ENCODE measurements around the gene DRAXIN.

DRAXIN gene

GRCh38 chr1:11697893-11698210, 6.3 kb downstream of the DRAXIN start:
- TF ChIP-seq, protein P1, sequence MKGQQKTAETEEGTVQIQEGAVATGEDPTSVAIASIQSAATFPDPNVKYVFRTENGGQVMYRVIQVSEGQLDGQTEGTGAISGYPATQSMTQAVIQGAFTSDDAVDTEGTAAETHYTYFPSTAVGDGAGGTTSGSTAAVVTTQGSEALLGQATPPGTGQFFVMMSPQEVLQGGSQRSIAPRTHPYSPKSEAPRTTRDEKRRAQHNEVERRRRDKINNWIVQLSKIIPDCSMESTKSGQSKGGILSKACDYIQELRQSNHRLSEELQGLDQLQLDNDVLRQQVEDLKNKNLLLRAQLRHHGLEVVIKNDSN (IDR thresholded peaks at IDR 0.05), result no peak
- no peak for TF ChIP-seq YY1 (IDR thresholded peaks at IDR 0.05; ENCODE audit: low read depth)
- no peak for TF ChIP-seq REST (IDR thresholded peaks at IDR 0.05; ENCODE audit: low read depth)
- TF ChIP-seq TEAD4 (IDR thresholded peaks at IDR 0.05), result no peak
- TF ChIP-seq RAD21 (IDR thresholded peaks at IDR 0.05; ENCODE audit: low read depth), result no peak
- no peak for TF ChIP-seq FOXM1 (IDR thresholded peaks at IDR 0.05; ENCODE audit: borderline replicate concordance, low read depth)
- no peak for TF ChIP-seq NFIC (IDR thresholded peaks at IDR 0.05)
- TF ChIP-seq EP300 (IDR thresholded peaks at IDR 0.05; ENCODE audit: borderline replicate concordance), result no peak

DNA sequence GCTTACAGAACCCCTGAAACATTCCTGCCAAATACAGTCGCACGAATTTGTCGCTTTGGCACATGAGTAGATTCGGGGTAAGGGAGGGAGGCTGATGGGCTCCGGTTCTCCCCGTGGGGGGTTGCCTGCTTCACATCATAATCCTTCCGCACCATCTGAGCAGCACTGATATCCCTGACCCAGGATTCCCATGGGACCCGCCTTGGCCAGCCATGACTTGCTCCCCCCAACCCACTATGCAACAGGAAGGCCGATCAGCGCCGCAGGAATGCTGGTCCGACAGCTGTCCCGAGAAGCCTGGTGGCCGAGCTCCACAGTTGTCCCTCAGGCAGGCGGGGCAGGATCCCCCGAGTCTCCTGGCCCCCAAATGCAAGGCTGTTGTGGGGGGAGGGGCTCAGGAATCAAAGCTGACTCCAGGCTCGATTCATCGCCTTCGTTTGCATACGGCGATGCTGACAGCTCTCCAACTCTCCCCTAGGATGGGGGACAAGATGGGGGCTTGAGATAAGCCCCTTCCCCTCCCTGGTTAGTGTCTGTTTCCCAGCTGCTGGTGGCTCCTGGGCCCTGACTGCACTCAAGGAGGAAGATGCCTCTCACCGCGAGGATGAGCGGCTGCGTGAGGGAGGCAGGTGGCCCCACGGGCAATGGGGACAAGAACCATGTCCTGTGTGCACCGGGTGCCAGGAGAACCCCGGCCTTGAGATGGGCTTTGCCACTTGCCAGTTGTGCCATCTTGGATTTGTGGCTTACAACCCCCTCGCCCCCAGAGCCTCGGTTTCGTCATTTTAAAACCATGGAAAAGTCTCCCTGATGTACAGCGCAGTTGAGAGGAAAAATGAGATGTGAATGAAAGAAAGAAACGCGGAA, 9.3 kb downstream of the DRAXIN start:
- TF ChIP-seq TEAD4 (IDR thresholded peaks at IDR 0.05) (no peak), TCF12 (IDR thresholded peaks at IDR 0.05; ENCODE audit: low read depth) (no peak), EP300 (IDR thresholded peaks at IDR 0.05; ENCODE audit: borderline replicate concordance) (no peak), CREB1 (IDR thresholded peaks at IDR 0.05; ENCODE audit: low read depth) (no peak), RAD21 (IDR thresholded peaks at IDR 0.05; ENCODE audit: low read depth) (no peak), CEBPB (IDR thresholded peaks at IDR 0.05) (no peak), EGR1 (IDR thresholded peaks at IDR 0.05) (no peak), NFIC (IDR thresholded peaks at IDR 0.05) (no peak), ZBTB7A (IDR thresholded peaks at IDR 0.05; ENCODE audit: low read depth) (no peak), YY1 (IDR thresholded peaks at IDR 0.05; ENCODE audit: low read depth) (no peak), FOXM1 (IDR thresholded peaks at IDR 0.05; ENCODE audit: borderline replicate concordance, low read depth) (no peak), TAF1 (IDR thresholded peaks at IDR 0.05; ENCODE audit: low read depth) (no peak), REST (IDR thresholded peaks at IDR 0.05; ENCODE audit: low read depth) (no peak)
- TF ChIP-seq, protein P2, sequence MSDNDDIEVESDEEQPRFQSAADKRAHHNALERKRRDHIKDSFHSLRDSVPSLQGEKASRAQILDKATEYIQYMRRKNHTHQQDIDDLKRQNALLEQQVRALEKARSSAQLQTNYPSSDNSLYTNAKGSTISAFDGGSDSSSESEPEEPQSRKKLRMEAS (IDR thresholded peaks at IDR 0.05), result no peak
- TF ChIP-seq, protein P1 (IDR thresholded peaks at IDR 0.05), result no peak

- TF ChIP-seq CEBPB (IDR thresholded peaks at IDR 0.05) (no peak), EP300 (IDR thresholded peaks at IDR 0.05; ENCODE audit: borderline replicate concordance) (no peak), NFIC (IDR thresholded peaks at IDR 0.05) (peak; percentile 46)
Measured at GRCh38 chr1:11701551-11701961, 10.0 kb downstream of the DRAXIN start.

DNA sequence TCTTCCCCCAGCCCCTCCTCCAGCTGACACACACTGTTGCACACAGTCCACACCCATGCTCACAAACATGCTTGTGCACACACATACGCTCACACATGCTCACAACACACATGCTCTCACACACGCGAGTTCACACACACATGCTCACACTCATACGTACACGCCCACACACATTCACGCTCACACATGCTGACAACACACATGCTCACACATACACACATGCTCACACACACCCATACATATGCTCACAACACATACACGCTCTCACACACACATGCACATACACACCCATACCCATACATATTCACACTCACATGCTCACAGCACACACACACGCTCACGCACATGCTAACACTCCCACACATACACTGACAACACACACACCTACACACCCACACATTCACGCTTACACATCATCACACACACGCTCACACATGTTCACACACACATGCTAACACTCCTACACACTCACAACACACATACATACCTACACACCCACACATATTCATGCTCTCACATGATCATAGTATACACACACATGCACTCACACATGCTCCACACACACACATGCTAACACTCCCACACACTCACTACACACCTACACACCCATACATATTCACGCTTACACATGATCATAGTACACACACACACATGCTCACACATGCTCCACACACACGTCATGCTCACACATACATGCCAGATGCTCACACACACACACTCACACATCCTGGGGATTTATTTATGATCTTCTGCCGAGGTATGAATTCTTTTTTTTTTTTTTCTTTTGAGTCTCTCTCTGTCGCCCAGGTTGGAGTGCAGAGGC, 10.7 kb downstream of the DRAXIN start:
- TF ChIP-seq ZBTB7A (IDR thresholded peaks at IDR 0.05; ENCODE audit: low read depth) (no peak), FOXM1 (IDR thresholded peaks at IDR 0.05; ENCODE audit: borderline replicate concordance, low read depth) (no peak), TAF1 (IDR thresholded peaks at IDR 0.05; ENCODE audit: low read depth) (no peak), EP300 (IDR thresholded peaks at IDR 0.05; ENCODE audit: borderline replicate concordance) (no peak), REST (IDR thresholded peaks at IDR 0.05; ENCODE audit: low read depth) (no peak), YY1 (IDR thresholded peaks at IDR 0.05; ENCODE audit: low read depth) (no peak), CREB1 (IDR thresholded peaks at IDR 0.05; ENCODE audit: low read depth) (no peak), EGR1 (IDR thresholded peaks at IDR 0.05) (no peak), CEBPB (IDR thresholded peaks at IDR 0.05) (no peak), NFIC (IDR thresholded peaks at IDR 0.05) (no peak), RAD21 (IDR thresholded peaks at IDR 0.05; ENCODE audit: low read depth) (no peak)
- TF ChIP-seq, protein P2 (IDR thresholded peaks at IDR 0.05), result no peak
- TF ChIP-seq, protein P1 (IDR thresholded peaks at IDR 0.05), result no peak

All from Ishikawa (cell line).